Body of pancreas (tissue), 4 donors: Measurements from ENCODE around the gene PGAP1. TPM values are rescaled to one million over a fixed set of nuclear protein-coding genes. Genes with fewer than 3 reads are reported as not detected.

ENCODE experiments used
- ATAC-seq: fragments of 150-250 bp; one replicate; pipeline ENCODE4 v1.9.1; 2016
- DNase-seq, 4 donors: peaks; one replicate each; pipeline ENCODE4 v3.0.0-alpha.2; 2019
- H3K27ac ChIP-seq, 4 donors: fragments of 200-600 bp; sonication (generic); 1 replicate in 3 of 4; 2 replicates in 1 of 4; pipeline versions ENCODE4 v1.5.1 to v1.6.1; 2016 to 2019; ENCODE audit warnings: mild to moderate bottlenecking in 1 of 4, mixed read lengths in 1 of 4, moderate library complexity in 1 of 4
- H3K27me3 ChIP-seq, 2 donors: fragments of 200-600 bp; sonication (generic); one replicate each; pipeline ENCODE4 v1.6.0; 2016; ENCODE audit warnings: mild to moderate bottlenecking in 1 of 2
- H3K36me3 ChIP-seq, 2 donors: fragments of 200-600 bp; sonication (generic); replicated peaks in 1 of 2; 2 replicates each; pipeline ENCODE4 v1.5.1; 2016; ENCODE audit warnings: low read depth in 2 of 2; ENCODE audit not compliant: insufficient read depth in 1 of 2
- H3K4me1 ChIP-seq: fragments of 200-600 bp; sonication (generic); one replicate; pipeline ENCODE4 v1.6.0; 2016
- H3K4me3 ChIP-seq, 2 donors: fragments of 200-600 bp; sonication (generic); 1 replicate in 1 of 2; 2 replicates in 1 of 2; pipeline ENCODE4 v1.5.1; 2016 to 2019
- H3K9me3 ChIP-seq, 3 donors: fragments of 200-600 bp; sonication (generic); 1 replicate in 2 of 3; 2 replicates in 1 of 3; pipeline ENCODE4 v1.5.1; 2016
- POLR2A ChIP-seq, 3 donors: fragments of 450-650 bp; IDR thresholded peaks; one replicate each; pipeline ENCODE4 v1.6.1; 2016; ENCODE audit warnings: antibody characterized with exemption in 3 of 3, mild to moderate bottlenecking in 2 of 3
- WGBS, 2 donors: methylation state at CpG; one replicate each; pipeline ENCODE4 v1.1.5; 2017; 5-methylcytosine and 5-hydroxymethylcytosine counted together
- intact Hi-C: fragments of 100-400 bp; cut with DNase I; formaldehyde crosslinking; loops from one replicate; pipeline ENCODE4 v1.15.1; 2023
- total RNA-seq, 2 donors: library from RNA; depleted of rRNA; stranded (reverse); fragments of >200 nt; gene quantifications; one replicate each; pipeline ENCODE4 v1.1.0, GENCODE V29; 2016
- TF ChIP-seq, protein P1 (sequence below), 7 experiments: fragments of 450-650 bp in 4 of 7; fragments of 200-600 bp in 3 of 7; sonication (generic) in 3 of 7; IDR thresholded peaks; one replicate each; pipeline ENCODE4 v1.5.1; 2016 to 2019; ENCODE audit warnings: antibody characterized with exemption in 7 of 7

The PGAP1 gene
- total RNA-seq, 2 donors from 2014 or later, result 15.2 to 24.9 TPM

DNA sequence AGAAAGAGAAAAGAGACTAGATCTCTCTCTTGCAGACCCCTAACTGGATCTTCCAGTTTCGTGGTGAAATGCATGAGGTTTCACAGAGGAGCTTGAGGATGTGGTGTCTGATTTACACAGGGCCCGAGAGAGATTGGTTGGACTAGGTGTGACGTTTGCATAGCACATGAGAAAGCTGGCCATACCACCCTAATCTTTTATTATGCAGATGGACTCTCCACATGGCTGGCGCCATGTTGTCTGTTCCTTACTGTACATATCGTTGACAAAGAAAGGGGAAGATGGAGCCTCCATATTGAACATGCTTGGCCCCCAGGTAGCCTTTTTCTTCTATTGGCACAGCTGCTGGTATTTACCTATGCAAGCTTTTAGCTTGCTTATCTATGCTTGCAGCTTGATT lies 27.5 kb upstream of the PGAP1 start:
- Histone ChIP-seq H3K4me3 (no peak overlapping the region), H3K36me3 (no peaks in the 10 kb centered on the region), H3K27me3 (no peaks in the 10 kb centered on the region), H3K27ac (no peak overlapping the region), H3K4me1 (peaks cover 7% of the 10 kb centered on the region), H3K9me3 (no peaks in the 10 kb centered on the region)
- DNase-seq, result no peak
- TF ChIP-seq POLR2A (IDR thresholded peaks at IDR 0.05), result no peak
- TF ChIP-seq, protein P1, sequence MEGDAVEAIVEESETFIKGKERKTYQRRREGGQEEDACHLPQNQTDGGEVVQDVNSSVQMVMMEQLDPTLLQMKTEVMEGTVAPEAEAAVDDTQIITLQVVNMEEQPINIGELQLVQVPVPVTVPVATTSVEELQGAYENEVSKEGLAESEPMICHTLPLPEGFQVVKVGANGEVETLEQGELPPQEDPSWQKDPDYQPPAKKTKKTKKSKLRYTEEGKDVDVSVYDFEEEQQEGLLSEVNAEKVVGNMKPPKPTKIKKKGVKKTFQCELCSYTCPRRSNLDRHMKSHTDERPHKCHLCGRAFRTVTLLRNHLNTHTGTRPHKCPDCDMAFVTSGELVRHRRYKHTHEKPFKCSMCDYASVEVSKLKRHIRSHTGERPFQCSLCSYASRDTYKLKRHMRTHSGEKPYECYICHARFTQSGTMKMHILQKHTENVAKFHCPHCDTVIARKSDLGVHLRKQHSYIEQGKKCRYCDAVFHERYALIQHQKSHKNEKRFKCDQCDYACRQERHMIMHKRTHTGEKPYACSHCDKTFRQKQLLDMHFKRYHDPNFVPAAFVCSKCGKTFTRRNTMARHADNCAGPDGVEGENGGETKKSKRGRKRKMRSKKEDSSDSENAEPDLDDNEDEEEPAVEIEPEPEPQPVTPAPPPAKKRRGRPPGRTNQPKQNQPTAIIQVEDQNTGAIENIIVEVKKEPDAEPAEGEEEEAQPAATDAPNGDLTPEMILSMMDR (IDR thresholded peaks at IDR 0.05), result no peak
- intact Hi-C loops, result no loop called here
- 61 to 64% methylated on average over 5 of the region's 5 CpGs for WGBS, 2 donors
- no peak for ATAC-seq

DNA sequence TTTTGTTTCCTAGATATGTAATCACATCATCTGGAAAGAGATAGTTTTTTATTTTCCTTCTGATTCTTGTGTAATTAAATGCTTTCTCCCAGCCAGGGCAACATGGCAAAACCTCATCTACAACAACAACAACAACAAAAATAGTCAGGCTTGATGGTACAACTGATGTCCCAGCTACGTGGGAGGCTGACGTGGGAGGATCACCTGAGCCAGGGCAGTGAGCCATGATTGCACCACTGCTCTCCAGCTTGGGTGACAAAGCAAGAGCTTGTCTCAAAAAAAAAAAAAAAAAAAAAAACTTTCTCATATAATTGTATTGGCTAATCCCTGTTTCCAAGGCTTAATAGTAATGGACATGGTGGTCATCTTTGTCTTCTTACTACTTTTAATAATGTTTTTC lies 26.4 kb upstream of the PGAP1 start:
- ATAC-seq (no peak), DNase-seq (peak in 1 of 4 donors; percentile 48)
- H3K27me3 ChIP-seq, result no peaks in the 10 kb centered on the region
- H3K4me1 ChIP-seq, result peaks cover 7% of the 10 kb centered on the region
- no peak for TF ChIP-seq POLR2A (IDR thresholded peaks at IDR 0.05)
- TF ChIP-seq, protein P1 (IDR thresholded peaks at IDR 0.05), result no peak
- intact Hi-C loops, result no loop called here
- no peak overlapping the region for H3K4me3 ChIP-seq
- H3K27ac ChIP-seq, result no peak overlapping the region
- H3K9me3 ChIP-seq, result no peaks in the 10 kb centered on the region
- H3K36me3 ChIP-seq, result no peaks in the 10 kb centered on the region
- 77 to 84% methylated on average over 2 of the region's 2 CpGs for WGBS, 2 donors

DNA sequence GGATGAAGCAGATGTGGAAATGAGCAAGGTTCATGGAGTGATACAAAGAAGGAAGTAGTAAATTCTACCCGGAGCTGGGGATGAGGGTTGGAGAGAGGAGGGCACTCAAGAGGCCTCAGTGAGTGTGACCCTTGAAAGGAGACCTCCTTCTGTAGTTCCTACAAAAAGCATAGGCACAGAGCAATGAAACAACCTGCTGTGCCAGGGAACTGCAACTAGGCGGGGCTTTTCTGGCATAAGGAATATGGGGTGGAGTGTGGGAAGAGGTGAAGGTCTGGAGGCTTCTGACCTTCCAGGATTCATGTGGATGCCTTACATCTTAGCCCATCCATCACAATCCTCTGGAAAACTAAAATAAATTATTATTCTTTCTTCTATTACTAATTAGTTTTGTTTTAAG lies 25.5 kb upstream of the PGAP1 start:
- 49 to 78% methylated on average over 2 of the region's 2 CpGs for WGBS, 2 donors
- TF ChIP-seq, protein P1 (IDR thresholded peaks at IDR 0.05), result no peak
- TF ChIP-seq POLR2A (IDR thresholded peaks at IDR 0.05), result no peak
- H3K27ac ChIP-seq, result no peak overlapping the region
- ATAC-seq, result no peak
- no peak overlapping the region for H3K4me3 ChIP-seq
- H3K9me3 ChIP-seq, result no peaks in the 10 kb centered on the region
- intact Hi-C loops, result no loop called here
- H3K36me3 ChIP-seq, result no peaks in the 10 kb centered on the region
- no peak for DNase-seq
- no peaks in the 10 kb centered on the region for H3K27me3 ChIP-seq
- peaks cover 7% of the 10 kb centered on the region for H3K4me1 ChIP-seq

DNA sequence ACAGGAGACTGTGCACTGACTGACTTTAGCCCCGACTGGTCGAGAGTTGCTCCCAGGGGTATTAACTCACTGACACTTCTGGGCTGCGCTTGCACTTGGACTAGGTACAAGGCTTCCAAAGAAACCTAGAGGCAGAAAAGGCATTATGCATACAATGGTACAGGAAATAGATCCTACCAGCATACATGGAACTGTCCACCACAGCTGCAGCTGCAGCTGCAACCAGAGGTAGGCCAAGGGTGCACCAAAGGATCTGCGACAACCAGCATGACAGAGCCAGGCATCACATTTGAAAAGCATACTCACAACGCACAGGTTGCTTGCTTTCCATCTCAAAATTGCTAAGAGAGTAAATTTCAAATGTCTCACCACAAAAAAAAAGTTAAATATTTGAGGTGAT lies 22.6 kb upstream of the PGAP1 start:
- Histone ChIP-seq H3K4me1 (peaks cover 3% of the 10 kb centered on the region), H3K4me3 (no peak overlapping the region), H3K27me3 (no peaks in the 10 kb centered on the region), H3K36me3 (no peaks in the 10 kb centered on the region), H3K27ac (no peak overlapping the region), H3K9me3 (no peaks in the 10 kb centered on the region)
- intact Hi-C loops, result no loop called here
- no peak for DNase-seq
- WGBS, 2 donors, result 73 to 79% methylated on average over 5 of the region's 5 CpGs
- TF ChIP-seq POLR2A (IDR thresholded peaks at IDR 0.05), result no peak
- TF ChIP-seq, protein P1 (IDR thresholded peaks at IDR 0.05), result no peak
- no peak for ATAC-seq

DNA sequence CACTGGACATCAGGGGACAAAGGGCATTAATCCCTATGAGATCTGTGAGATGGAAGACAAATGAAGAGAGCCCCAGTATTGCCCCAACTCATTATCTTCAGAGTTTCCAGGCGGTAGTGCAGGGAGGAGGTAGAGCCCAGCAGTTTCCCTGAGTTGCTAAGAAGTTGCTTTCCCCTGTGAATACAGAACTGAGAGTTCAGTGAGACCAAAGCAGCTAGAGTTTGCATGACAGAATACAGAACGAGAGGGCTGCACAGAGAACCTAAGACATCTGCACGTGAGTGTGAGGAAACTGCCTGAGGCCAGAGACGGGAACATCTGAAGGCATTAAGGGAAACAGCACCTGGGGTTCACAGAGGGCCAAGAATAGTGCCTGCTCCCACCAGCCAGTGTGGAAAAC lies 18.1 kb upstream of the PGAP1 start:
- no peaks in the 10 kb centered on the region for H3K9me3 ChIP-seq
- no peak overlapping the region for H3K4me3 ChIP-seq
- no peaks in the 10 kb centered on the region for H3K27me3 ChIP-seq
- intact Hi-C loops, result no loop called here
- DNase-seq (no peak), ATAC-seq (no peak)
- 64 to 75% methylated on average over 4 of the region's 4 CpGs for WGBS, 2 donors
- peaks cover 3% of the 10 kb centered on the region for H3K4me1 ChIP-seq
- H3K27ac ChIP-seq, result no peak overlapping the region
- no peak for TF ChIP-seq POLR2A (IDR thresholded peaks at IDR 0.05)
- TF ChIP-seq, protein P1 (IDR thresholded peaks at IDR 0.05), result no peak
- H3K36me3 ChIP-seq, result no peaks in the 10 kb centered on the region
